Suprapubic skin (tissue), 4 donors: ENCODE results near the gene PDC. TPM values are rescaled to one million over a fixed set of nuclear protein-coding genes. Genes with fewer than 3 reads are reported as not detected.

Source experiments
- DNase-seq, 2 donors: peaks; one replicate each; pipeline ENCODE4 v3.0.0-alpha.2; 2019; ENCODE audit warnings: low spot score in 2 of 2
- H3K27ac ChIP-seq: fragments of 200-600 bp; sonication (generic); one replicate; pipeline ENCODE4 v1.5.1; 2019
- H3K27me3 ChIP-seq: fragments of 200-600 bp; sonication (generic); one replicate; pipeline ENCODE4 v1.5.1; 2019
- H3K36me3 ChIP-seq: fragments of 200-600 bp; sonication (generic); one replicate; pipeline ENCODE4 v1.5.1; 2019
- H3K4me1 ChIP-seq: fragments of 200-600 bp; sonication (generic); one replicate; pipeline ENCODE4 v1.5.1; 2019
- H3K4me3 ChIP-seq: fragments of 200-600 bp; sonication (generic); one replicate; pipeline ENCODE4 v1.5.1; 2019; ENCODE audit warnings: mild to moderate bottlenecking
- H3K9me3 ChIP-seq: fragments of 200-600 bp; sonication (generic); one replicate; pipeline ENCODE4 v1.5.1; 2019
- CTCF ChIP-seq, 2 donors: fragments of 200-600 bp in 1 of 2; fragments of 450-650 bp in 1 of 2; sonication (generic) in 1 of 2; IDR thresholded peaks; one replicate each; pipeline ENCODE4 v1.5.1; 2016 to 2019; ENCODE audit warnings: antibody characterized with exemption in 2 of 2, mild to moderate bottlenecking in 1 of 2, moderate library complexity in 1 of 2
- EP300 ChIP-seq: sonication (generic); formaldehyde crosslinking; IDR thresholded peaks from one replicate; pipeline ENCODE4 v1.6.1; 2017; ENCODE audit warnings: antibody characterized with exemption
- POLR2A ChIP-seq, 2 donors: fragments of 450-650 bp; IDR thresholded peaks; one replicate each; pipeline ENCODE4 v1.6.1; 2017; ENCODE audit warnings: antibody characterized with exemption in 2 of 2, mild to moderate bottlenecking in 2 of 2, moderate library complexity in 2 of 2
- POLR2AphosphoS5 ChIP-seq, 3 donors: sonication (generic); formaldehyde crosslinking; IDR thresholded peaks; one replicate each; pipeline ENCODE4 v1.6.1; 2017; ENCODE audit warnings: antibody characterized with exemption in 3 of 3
- WGBS: methylation state at CpG from one replicate; pipeline ENCODE4 v1.1.5; 2018; 5-methylcytosine and 5-hydroxymethylcytosine counted together
- total RNA-seq, 4 donors: library from RNA; depleted of rRNA; stranded (reverse); fragments of >200 nt; gene quantifications; one replicate each; pipeline ENCODE4 v1.1.0, GENCODE V29; 2016

PDC gene
- total RNA-seq, 4 donors from 2014 or later, result not detected

GRCh38 chr1:186454981-186455380 lies 5.9 kb downstream of the PDC start:
- H3K9me3 ChIP-seq, result no peaks in the 10 kb centered on the region
- DNase-seq, result no peak
- no peak overlapping the region for H3K27ac ChIP-seq
- 54% methylated on average over 3 of the region's 3 CpGs for WGBS
- no peak overlapping the region for H3K4me3 ChIP-seq
- TF ChIP-seq CTCF (IDR thresholded peaks at IDR 0.05) (no peak), EP300 (no peak), POLR2AphosphoS5 (IDR thresholded peaks at IDR 0.05) (no peak), POLR2A (IDR thresholded peaks at IDR 0.05) (no peak)
- no peaks in the 10 kb centered on the region for H3K36me3 ChIP-seq
- no peaks in the 10 kb centered on the region for H3K4me1 ChIP-seq
- no peaks in the 10 kb centered on the region for H3K27me3 ChIP-seq

DNA sequence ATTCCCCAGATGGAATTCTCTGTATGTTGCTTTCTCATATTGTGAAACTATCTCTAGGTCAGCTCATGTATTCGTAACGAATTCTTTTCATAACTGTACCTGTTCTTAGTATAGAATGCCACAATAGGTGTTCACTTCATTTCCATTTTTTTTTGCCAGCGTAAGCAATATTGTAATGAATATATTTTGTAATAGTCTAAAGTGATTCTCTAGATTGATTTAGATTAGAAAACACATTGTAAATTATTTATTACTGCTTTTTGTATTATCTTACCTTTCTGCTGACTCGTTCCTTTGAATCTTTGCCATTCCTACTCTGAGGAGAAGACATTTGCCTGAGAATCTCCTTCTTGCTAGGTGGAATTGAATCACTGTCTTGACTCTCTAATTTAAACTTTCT lies 14.8 kb downstream of the PDC start:
- WGBS, result 63% methylated on average over 4 of the region's 4 CpGs
- H3K27ac ChIP-seq, result no peak overlapping the region
- no peaks in the 10 kb centered on the region for H3K4me1 ChIP-seq
- no peaks in the 10 kb centered on the region for H3K27me3 ChIP-seq
- no peaks in the 10 kb centered on the region for H3K9me3 ChIP-seq
- no peak overlapping the region for H3K4me3 ChIP-seq
- no peak for TF ChIP-seq POLR2A (IDR thresholded peaks at IDR 0.05)
- no peak for DNase-seq
- no peaks in the 10 kb centered on the region for H3K36me3 ChIP-seq

GRCh38 chr1:186443638-186444037 lies 17.3 kb downstream of the PDC start:
- no peaks in the 10 kb centered on the region for H3K27me3 ChIP-seq
- H3K4me3 ChIP-seq, result no peak overlapping the region
- no peaks in the 10 kb centered on the region for H3K36me3 ChIP-seq
- TF ChIP-seq EP300, result no peak
- no peak for TF ChIP-seq POLR2AphosphoS5 (IDR thresholded peaks at IDR 0.05)
- TF ChIP-seq POLR2A (IDR thresholded peaks at IDR 0.05), result no peak
- no peak for TF ChIP-seq CTCF (IDR thresholded peaks at IDR 0.05)
- no peak overlapping the region for H3K27ac ChIP-seq
- no peaks in the 10 kb centered on the region for H3K9me3 ChIP-seq
- no peaks in the 10 kb centered on the region for H3K4me1 ChIP-seq
- DNase-seq, result no peak
- WGBS, result 90% methylated on average over 2 of the region's 2 CpGs

DNA sequence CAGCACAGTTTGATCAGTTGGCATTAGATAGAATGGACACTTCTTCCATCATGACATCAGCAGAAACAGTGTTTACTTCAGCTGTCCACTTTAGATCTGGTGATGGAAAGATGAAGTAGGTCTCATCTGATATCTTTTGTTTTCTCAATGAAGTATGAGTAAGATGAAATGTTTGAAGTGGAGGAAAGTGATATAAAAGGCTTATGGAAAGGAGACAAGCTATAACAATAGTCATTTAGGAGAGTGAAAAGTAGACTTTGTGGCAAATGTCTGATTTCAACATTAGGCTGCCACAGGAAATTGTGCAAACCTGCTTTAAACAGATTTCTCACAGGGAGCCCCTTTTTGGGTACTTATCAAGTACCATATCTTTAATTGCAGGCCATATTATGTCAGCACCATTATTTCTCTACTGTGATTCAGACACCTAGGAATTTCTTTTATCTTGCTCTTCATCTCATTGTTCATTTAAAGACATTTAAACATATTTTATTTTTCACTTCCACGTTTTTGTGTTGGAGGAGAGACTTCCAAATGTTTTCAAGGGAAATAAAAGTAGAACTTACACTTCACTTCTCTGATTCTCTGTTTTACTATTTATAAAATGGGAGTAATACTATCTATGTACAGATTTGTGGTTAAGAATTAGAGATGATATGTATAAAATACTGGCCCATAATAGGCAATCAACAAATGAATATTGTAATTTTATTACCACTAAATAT lies 18.1 kb downstream of the PDC start:
- H3K36me3 ChIP-seq, result no peaks in the 10 kb centered on the region
- H3K4me3 ChIP-seq, result no peak overlapping the region
- WGBS, result 35% methylated on average over 1 of the region's 1 CpG
- H3K4me1 ChIP-seq, result no peaks in the 10 kb centered on the region
- DNase-seq, result no peak
- H3K27me3 ChIP-seq, result no peaks in the 10 kb centered on the region
- no peaks in the 10 kb centered on the region for H3K9me3 ChIP-seq
- TF ChIP-seq POLR2AphosphoS5 (IDR thresholded peaks at IDR 0.05), result no peak
- TF ChIP-seq CTCF (IDR thresholded peaks at IDR 0.05), result no peak
- TF ChIP-seq POLR2A (IDR thresholded peaks at IDR 0.05), result no peak
- TF ChIP-seq EP300, result no peak
- H3K27ac ChIP-seq, result no peak overlapping the region

DNA sequence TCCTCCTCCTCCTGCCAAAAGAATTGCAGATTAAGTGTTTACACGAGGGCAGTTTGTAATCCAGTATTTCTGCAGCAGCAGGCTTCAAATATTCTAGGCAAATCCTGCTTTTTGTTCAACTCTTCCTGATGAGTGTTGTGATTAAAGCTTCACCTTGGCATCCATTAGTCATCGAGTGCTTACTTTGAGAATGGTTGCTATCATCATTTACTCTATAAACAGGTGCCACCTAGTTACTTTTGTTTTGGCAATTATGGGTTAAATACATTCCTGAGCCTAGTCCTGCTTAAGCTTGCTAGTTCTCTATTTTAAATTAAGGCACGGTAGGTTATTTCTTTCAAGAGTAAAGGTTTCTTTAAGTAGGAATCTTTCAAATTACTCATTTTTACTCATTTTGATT lies 20.3 kb downstream of the PDC start:
- 34% methylated on average over 3 of the region's 3 CpGs for WGBS
- no peak for DNase-seq
- Histone ChIP-seq H3K9me3 (no peaks in the 10 kb centered on the region), H3K36me3 (no peaks in the 10 kb centered on the region), H3K4me1 (no peaks in the 10 kb centered on the region), H3K4me3 (no peak overlapping the region), H3K27ac (no peak overlapping the region), H3K27me3 (no peaks in the 10 kb centered on the region)
- TF ChIP-seq POLR2AphosphoS5 (IDR thresholded peaks at IDR 0.05), result no peak
- TF ChIP-seq CTCF (IDR thresholded peaks at IDR 0.05), result no peak

- TF ChIP-seq POLR2A (IDR thresholded peaks at IDR 0.05) (no peak), CTCF (IDR thresholded peaks at IDR 0.05) (no peak), EP300 (no peak), POLR2AphosphoS5 (IDR thresholded peaks at IDR 0.05) (no peak)
- no peak overlapping the region for H3K4me3 ChIP-seq
- H3K27me3 ChIP-seq, result no peaks in the 10 kb centered on the region
- WGBS, result 77% methylated on average over 5 of the region's 5 CpGs
- H3K4me1 ChIP-seq, result no peaks in the 10 kb centered on the region
- H3K36me3 ChIP-seq, result no peaks in the 10 kb centered on the region
- no peak overlapping the region for H3K27ac ChIP-seq
- no peak for DNase-seq
- no peaks in the 10 kb centered on the region for H3K9me3 ChIP-seq
Observed at GRCh38 chr1:186438567-186438966, 22.3 kb downstream of the PDC start.
